ENCODE results near the gene ATP6V0A1. TPM values are rescaled to one million over a fixed set of nuclear protein-coding genes. Genes with fewer than 3 reads are reported as not detected.

ATP6V0A1 gene
- total and polyA plus RNA-seq, 4 donors, result 31.5 to 94.6 (median 45.2) TPM

GRCh38 chr17:42571435-42572225, 113.0 kb downstream of the ATP6V0A1 start:
- DNase-seq (ENCODE audit: low spot score), result no peak
- Histone ChIP-seq H3K27me3 (ENCODE audit: control insufficient read depth in 4 of 4, insufficient read depth in 4 of 4, low read length in 3 of 4) (no peaks in the 10 kb centered on the region), H3K9me3 (ENCODE audit: control insufficient read depth in 4 of 4, low read length in 3 of 4) (no peaks in the 10 kb centered on the region), H3K36me3 (ENCODE audit: control insufficient read depth in 4 of 4, insufficient read depth in 3 of 4, low read depth in 1 of 4, low read length in 3 of 4) (peaks cover 11 to 51% (median 34%) of the 10 kb centered on the region in 4 donors), H3K27ac (ENCODE audit: low read depth in 1 of 2, low read length in 2 of 2) (peak overlapping the region; percentile 23 to 25), H3K4me3 (ENCODE audit: low read depth in 1 of 3, low read length in 3 of 3) (no peak overlapping the region), H3K9ac (ENCODE audit: low read depth in 1 of 2, low read length in 2 of 2) (no peak overlapping the region), H3K4me1 (ENCODE audit: control insufficient read depth in 4 of 4, insufficient read depth in 4 of 4, low read length in 3 of 4) (peaks cover under 1 to 40% (median 27%) of the 10 kb centered on the region in 4 donors)
- 60% methylated on average over 12 of the region's 12 CpGs for WGBS
- TF ChIP-seq TAF1 (conservative IDR thresholded peaks at IDR 0.05), result no peak
- TF ChIP-seq YY1 (IDR thresholded peaks at IDR 0.05), result no peak
- no peak for TF ChIP-seq NR2F2 (IDR thresholded peaks at IDR 0.05)
- TF ChIP-seq FOXA1 (IDR thresholded peaks at IDR 0.05), result no peak
- peak in 1 of 2 donors; percentile 18 for TF ChIP-seq HNF4A (conservative IDR thresholded peaks at IDR 0.05)
- no peak for TF ChIP-seq ATF3 (IDR thresholded peaks at IDR 0.05)
- no peak for TF ChIP-seq RAD21 (IDR thresholded peaks at IDR 0.05)
- TF ChIP-seq GABPA (IDR thresholded peaks at IDR 0.05 in 1 of 2, conservative IDR thresholded peaks at IDR 0.05 in 1 of 2), result no peak
- no peak for TF ChIP-seq SP1 (IDR thresholded peaks at IDR 0.05)
- no peak for TF ChIP-seq FOXA2 (IDR thresholded peaks at IDR 0.05)
- TF ChIP-seq HNF4G (IDR thresholded peaks at IDR 0.05), result no peak
- TF ChIP-seq REST (IDR thresholded peaks at IDR 0.05), result no peak
- TF ChIP-seq RXRA (IDR thresholded peaks at IDR 0.05), result peak in 1 of 2 donors; percentile 23
- no peak for TF ChIP-seq EGR1 (IDR thresholded peaks at IDR 0.05; ENCODE audit: low read depth in 2 of 2)
- TF ChIP-seq CTCF (IDR thresholded peaks at IDR 0.05; ENCODE audit: low read depth, low read length, missing input control), result no peak
- peak; percentile 10 for TF ChIP-seq ZBTB33 (IDR thresholded peaks at IDR 0.05)
- no peak for TF ChIP-seq JUND (IDR thresholded peaks at IDR 0.05)
- TF ChIP-seq, protein P1, sequence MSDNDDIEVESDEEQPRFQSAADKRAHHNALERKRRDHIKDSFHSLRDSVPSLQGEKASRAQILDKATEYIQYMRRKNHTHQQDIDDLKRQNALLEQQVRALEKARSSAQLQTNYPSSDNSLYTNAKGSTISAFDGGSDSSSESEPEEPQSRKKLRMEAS (IDR thresholded peaks at IDR 0.05), result no peak

Small RNAs within 50 kb of the gene (small RNA-seq; reads per million reads assigned to genes)
- gene MIR548AT (0.31 reads per million, percentile 30 among the genes with 10 or more reads in this experiment), gene RNU7-97P (not detected)

Other genes with a start within 250 kb of the ATP6V0A1 start
- 10 to 100 TPM; 31.0 to 33.9 TPM for gene STAT5B, start 182.5 kb upstream of the ATP6V0A1 start, total RNA-seq
- 10 to 100 TPM in 1 of 2 donors, 1 to 10 TPM in 1; 6.7 to 12.1 TPM for gene STAT5B, start 182.5 kb upstream of the ATP6V0A1 start, polyA plus RNA-seq
- 10 to 100 TPM; 13.7 to 37.7 TPM for gene STAT5A, start 170.4 kb upstream of the ATP6V0A1 start, total RNA-seq
- 1 to 10 TPM; 1.7 to 4.0 TPM for gene STAT5A, start 170.4 kb upstream of the ATP6V0A1 start, polyA plus RNA-seq
- gene STAT3, start 70.4 kb upstream of the ATP6V0A1 start, total RNA-seq, result 100 to 1,000 TPM in 1 of 2 donors, 10 to 100 TPM in 1; 68.7 to 301 TPM
- 100 to 1,000 TPM; 104 to 123 TPM for gene STAT3, start 70.4 kb upstream of the ATP6V0A1 start, polyA plus RNA-seq
- gene CAVIN1, start 35.6 kb upstream of the ATP6V0A1 start, total RNA-seq, result 10 to 100 TPM in 1 of 2 donors, 1 to 10 TPM in 1; 6.7 to 22.2 TPM
- gene CAVIN1, start 35.6 kb upstream of the ATP6V0A1 start, polyA plus RNA-seq, result 10 to 100 TPM in 1 of 2 donors, 1 to 10 TPM in 1; 6.5 to 27.0 TPM
- gene NAGLU, start 77.4 kb downstream of the ATP6V0A1 start, total RNA-seq, result 10 to 100 TPM; 20.5 to 37.4 TPM
- 10 to 100 TPM; 15.5 to 41.2 TPM for gene NAGLU, start 77.4 kb downstream of the ATP6V0A1 start, polyA plus RNA-seq
- gene HSD17B1, start 94.0 kb downstream of the ATP6V0A1 start, total RNA-seq, result 1 to 10 TPM in 1 of 2 donors, under 1 TPM in 1; 0.67 to 1.0 TPM
- 1 to 10 TPM; 1.0 to 1.8 TPM for gene HSD17B1, start 94.0 kb downstream of the ATP6V0A1 start, polyA plus RNA-seq
- gene COASY, start 103.3 kb downstream of the ATP6V0A1 start, total RNA-seq, result 10 to 100 TPM; 18.2 to 33.4 TPM
- 10 to 100 TPM; 70.0 to 78.1 TPM for gene COASY, start 103.3 kb downstream of the ATP6V0A1 start, polyA plus RNA-seq
- gene MLX, start 108.2 kb downstream of the ATP6V0A1 start, total RNA-seq, result 10 to 100 TPM; 19.4 to 40.0 TPM
- 10 to 100 TPM; 29.2 to 35.1 TPM for gene MLX, start 108.2 kb downstream of the ATP6V0A1 start, polyA plus RNA-seq
- 1 to 10 TPM; 1.3 to 3.0 TPM for gene PSMC3IP, start 118.9 kb downstream of the ATP6V0A1 start, total RNA-seq
- under 1 TPM; 0.58 to 0.88 TPM for gene PSMC3IP, start 118.9 kb downstream of the ATP6V0A1 start, polyA plus RNA-seq
- gene RETREG3, start 150.5 kb downstream of the ATP6V0A1 start, total RNA-seq, result 10 to 100 TPM; 41.1 to 44.3 TPM
- gene RETREG3, start 150.5 kb downstream of the ATP6V0A1 start, polyA plus RNA-seq, result 10 to 100 TPM in 1 of 2 donors, 1 to 10 TPM in 1; 9.0 to 12.1 TPM
- 10 to 100 TPM; 12.5 to 51.1 TPM for gene TUBG1, start 150.8 kb downstream of the ATP6V0A1 start, total RNA-seq
- 10 to 100 TPM; 26.3 to 28.0 TPM for gene TUBG1, start 150.8 kb downstream of the ATP6V0A1 start, polyA plus RNA-seq
- gene TUBG2, start 200.4 kb downstream of the ATP6V0A1 start, total RNA-seq, result 1 to 10 TPM; 1.4 to 5.0 TPM
- gene TUBG2, start 200.4 kb downstream of the ATP6V0A1 start, polyA plus RNA-seq, result 10 to 100 TPM in 1 of 2 donors, 1 to 10 TPM in 1; 5.0 to 10.8 TPM
- 1 to 10 TPM; 4.2 to 8.5 TPM for gene PLEKHH3, start 218.1 kb downstream of the ATP6V0A1 start, total RNA-seq
- 10 to 100 TPM in 1 of 2 donors, 1 to 10 TPM in 1; 7.4 to 10.3 TPM for gene PLEKHH3, start 218.1 kb downstream of the ATP6V0A1 start, polyA plus RNA-seq
- gene CCR10, start 223.0 kb downstream of the ATP6V0A1 start, total RNA-seq, result under 1 TPM; 0.05 to 0.42 TPM
- under 1 TPM; 0.17 to 0.44 TPM for gene CCR10, start 223.0 kb downstream of the ATP6V0A1 start, polyA plus RNA-seq
- gene CNTNAP1, start 223.7 kb downstream of the ATP6V0A1 start, total RNA-seq, result under 1 TPM; 0.70 to 0.75 TPM
- gene CNTNAP1, start 223.7 kb downstream of the ATP6V0A1 start, polyA plus RNA-seq, result under 1 TPM; 0.08 to 0.50 TPM